ENCODE data around the gene ZNF821.
"Not testable (repeated sequence)": the region's sequence is repeated elsewhere in the genome, so short reads cannot be mapped to it uniquely, and the experiment has no call there.

Gene ZNF821, protein sequence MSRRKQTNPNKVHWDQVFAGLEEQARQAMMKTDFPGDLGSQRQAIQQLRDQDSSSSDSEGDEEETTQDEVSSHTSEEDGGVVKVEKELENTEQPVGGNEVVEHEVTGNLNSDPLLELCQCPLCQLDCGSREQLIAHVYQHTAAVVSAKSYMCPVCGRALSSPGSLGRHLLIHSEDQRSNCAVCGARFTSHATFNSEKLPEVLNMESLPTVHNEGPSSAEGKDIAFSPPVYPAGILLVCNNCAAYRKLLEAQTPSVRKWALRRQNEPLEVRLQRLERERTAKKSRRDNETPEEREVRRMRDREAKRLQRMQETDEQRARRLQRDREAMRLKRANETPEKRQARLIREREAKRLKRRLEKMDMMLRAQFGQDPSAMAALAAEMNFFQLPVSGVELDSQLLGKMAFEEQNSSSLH

DNA sequence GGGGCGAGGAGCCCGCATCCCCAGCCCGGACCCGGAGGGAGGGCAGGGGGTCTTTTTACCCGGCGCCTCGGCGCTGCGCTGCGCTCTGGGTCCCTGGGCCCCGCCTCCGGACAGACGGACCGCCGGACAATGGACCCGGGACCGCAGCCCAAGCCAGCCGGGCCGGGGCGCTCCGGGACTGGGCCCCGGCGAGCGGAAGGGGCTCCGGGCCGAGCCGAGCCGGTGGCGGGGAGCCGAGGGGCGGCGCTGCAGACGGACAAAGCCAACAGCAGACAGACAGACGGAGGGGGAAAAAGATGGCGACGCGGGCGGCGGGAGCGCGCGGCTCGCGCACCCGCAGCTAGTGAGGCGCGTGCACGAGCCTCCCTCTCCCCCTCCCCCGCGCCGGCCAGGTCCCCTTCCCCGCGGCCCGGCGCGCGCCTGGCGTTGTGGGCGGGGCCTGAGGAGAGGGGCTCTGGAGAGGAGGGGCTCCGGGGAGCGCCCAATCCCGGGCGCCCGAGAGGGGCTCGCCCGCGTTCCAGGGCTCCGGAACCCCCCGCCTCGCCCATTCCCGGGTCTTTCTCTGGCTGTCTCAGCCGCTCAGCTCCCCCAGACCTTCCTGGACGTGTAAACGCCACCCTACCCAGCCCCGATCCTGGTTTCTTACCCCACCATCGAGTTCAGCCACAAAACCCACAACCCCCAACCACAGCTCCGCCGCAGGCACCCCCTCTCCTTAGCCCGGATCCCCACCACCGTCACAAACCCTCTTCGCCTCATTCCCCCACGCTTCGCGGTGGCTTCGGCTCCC is at the start of gene ZNF821:
ZNF821 (minus strand) TSS at position 334 of the 790 bp plus-strand sequence. CDS start 4,236 bp downstream, outside the sequence.
- peak; percentile 47 to 54 for DNase-seq (ENCODE audit: extremely low read depth in 1 of 2, low read depth in 1 of 2)

DNA sequence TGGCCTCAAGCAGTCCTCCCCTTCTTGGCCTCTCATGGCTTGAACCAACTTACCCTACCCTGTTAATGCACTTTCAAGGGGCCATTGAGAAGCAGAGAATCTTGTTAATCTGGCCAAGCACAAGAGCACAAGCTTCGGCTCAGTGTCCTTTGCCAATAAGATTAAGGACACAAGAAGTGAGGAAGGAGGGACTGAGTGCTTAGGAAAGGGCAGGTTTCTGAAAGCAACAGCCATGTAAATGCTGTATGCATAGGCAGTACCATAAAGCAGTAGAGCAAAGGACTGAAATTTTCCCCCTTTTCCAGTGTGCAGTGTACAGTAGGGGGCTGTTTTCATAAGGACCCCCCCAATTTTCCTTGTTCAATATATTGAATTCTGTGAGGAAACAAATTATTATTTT is 49.0 kb upstream of the ZNF821 start:
- DNase-seq (ENCODE audit: extremely low read depth in 1 of 2, low read depth in 1 of 2): no peak

GRCh38 chr16:71931599-71931998 is 47.6 kb upstream of the ZNF821 start:
- DNase-seq (ENCODE audit: extremely low read depth in 1 of 2, low read depth in 1 of 2): no peak

- no peak for DNase-seq (ENCODE audit: extremely low read depth in 1 of 2, low read depth in 1 of 2)
Observed at GRCh38 chr16:71931001-71931400, 47.0 kb upstream of the ZNF821 start.

- DNase-seq (ENCODE audit: extremely low read depth in 1 of 2, low read depth in 1 of 2): no peak
Observed at GRCh38 chr16:71930013-71930563, 46.1 kb upstream of the ZNF821 start.

DNA sequence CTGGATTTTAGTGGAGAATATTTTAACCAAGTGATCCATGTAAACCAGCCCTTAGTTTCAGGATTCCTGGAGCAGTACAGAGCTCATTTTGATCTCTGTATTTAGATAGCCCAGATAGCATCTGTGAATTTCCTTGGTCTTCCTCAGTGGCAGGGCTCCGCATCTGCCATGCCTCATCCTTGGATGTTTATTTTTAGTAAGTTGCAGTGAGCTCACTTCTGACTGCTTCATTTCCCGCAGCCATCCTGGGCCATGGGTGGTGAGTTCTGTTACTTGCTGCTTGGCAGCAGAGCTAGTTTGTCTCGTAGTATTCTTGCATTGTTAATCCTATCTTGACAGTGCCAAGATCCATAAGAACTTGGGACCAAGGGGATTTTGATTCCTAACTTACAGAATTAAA is 45.1 kb upstream of the ZNF821 start:
- DNase-seq (ENCODE audit: extremely low read depth in 1 of 2, low read depth in 1 of 2): no peak

- no peak for DNase-seq (ENCODE audit: extremely low read depth in 1 of 2, low read depth in 1 of 2)
Observed at GRCh38 chr16:71927787-71928186, 43.8 kb upstream of the ZNF821 start.

DNA sequence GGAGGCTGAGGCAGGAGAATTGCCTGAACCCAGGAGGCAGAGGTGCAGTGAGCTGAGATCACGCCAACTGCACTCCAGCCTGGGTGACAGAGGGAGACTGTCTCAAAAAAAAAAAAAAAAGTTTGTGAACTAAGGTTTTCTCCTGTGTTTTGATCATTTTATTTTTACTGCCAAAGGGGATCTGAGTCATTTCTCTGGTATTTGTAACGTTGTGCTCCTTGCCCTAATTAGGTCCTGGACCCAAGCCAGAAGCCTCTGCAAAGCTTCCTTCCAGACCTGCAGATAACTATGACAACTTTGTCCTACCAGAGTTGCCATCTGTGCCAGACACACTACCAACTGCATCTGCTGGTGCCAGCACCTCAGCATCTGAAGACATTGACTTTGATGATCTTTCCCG is 43.4 kb upstream of the ZNF821 start:
- DNase-seq (ENCODE audit: extremely low read depth in 1 of 2, low read depth in 1 of 2): no peak

DNA sequence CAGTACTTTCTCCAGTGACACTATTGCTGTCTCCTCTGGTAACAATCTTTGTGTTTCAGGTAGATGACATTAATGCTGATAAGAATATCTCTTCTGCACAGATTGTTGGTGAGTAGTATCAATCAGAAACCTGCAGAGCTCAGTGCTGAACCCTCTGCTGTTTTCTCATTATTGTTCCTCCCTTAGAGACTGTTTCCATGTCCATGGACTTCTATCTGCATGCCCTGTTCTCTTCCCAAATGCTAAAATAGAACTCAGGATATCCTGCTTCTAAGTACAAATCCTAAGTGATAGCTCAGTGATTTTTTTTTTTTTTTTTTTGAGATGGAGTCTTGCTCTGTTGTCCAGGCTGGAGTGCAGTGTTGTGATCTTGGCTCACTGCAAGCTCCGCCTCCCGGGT is 40.7 kb upstream of the ZNF821 start:
- DNase-seq (ENCODE audit: extremely low read depth in 1 of 2, low read depth in 1 of 2): no peak

DNA sequence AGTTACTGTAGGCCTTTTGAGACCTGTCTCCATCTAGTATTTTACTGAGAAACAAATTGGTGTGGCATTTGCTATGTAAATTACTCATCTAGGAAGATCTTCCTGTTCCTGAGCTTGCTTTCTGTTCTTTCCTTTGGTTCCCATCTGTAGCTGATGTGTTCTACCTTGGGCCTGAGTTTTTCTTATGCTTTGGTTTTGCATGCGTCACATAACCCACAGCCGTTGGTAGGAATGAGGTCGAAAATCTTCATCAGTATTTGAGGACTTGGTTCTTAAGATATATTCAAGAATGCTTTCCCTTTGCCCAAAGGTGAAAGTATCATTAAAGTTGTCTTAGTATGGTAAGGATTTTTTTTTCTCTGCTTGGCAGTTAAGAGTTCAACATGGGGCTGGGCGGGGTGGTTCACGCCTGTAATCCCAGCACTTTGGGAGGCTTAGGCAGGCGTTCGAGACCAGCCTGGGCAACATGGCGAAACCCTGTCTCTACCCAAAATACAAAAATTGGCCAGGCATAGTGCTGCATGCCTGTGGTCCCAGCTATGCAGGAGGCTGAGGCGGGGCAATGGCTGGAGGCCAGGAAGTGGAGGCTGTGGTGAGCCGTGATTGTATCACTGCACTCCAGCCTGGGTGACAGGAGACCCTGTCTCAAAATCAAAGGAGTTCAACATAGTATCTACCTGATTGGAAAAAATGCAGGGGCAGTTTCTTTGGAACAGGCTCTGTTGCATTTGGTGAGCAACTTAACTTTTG is 40.1 kb upstream of the ZNF821 start:
- DNase-seq (ENCODE audit: extremely low read depth in 1 of 2, low read depth in 1 of 2): no peak

- no peak for DNase-seq (ENCODE audit: extremely low read depth in 1 of 2, low read depth in 1 of 2)
Observed at GRCh38 chr16:71920658-71921057, 36.7 kb upstream of the ZNF821 start.

DNA sequence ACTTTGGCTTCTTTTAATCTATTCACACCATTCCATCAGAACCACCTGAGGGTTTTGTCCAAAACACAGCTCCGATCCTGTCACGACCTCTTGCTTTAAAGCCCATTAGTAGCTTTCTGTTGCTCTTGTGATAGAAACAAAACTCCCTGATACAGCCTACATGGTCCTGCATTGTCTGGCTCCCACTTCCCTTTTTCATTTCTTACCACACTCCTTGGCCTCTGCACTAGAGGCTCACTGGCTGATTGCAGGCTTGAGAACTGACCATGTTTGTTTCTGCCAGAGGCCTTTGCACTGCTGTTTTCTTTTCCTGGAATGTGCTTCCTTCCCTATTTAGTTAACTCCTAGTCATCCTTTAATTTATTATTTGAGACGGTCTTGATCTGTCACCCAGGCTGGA is 35.1 kb upstream of the ZNF821 start:
- no peak for DNase-seq (ENCODE audit: extremely low read depth in 1 of 2, low read depth in 1 of 2)

DNA sequence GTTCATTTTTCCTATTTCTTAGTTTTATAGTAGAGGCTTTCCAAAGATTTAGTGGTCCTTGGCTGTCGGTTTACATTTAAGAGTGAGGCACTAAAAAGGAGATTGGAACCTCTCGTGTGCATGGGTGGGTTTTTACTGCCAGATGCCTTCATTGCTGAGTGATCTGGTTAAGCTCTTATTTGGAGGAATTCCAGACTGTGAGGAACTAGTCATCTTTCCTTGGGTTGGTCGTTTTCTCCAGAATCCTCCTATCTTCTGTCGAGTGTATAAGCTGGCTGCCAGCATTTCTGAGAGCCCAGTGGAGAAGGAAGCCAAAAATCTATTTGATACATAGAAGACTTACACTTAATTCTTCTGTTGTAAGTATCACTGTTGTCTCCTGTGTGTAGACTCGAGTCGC is 33.9 kb upstream of the ZNF821 start:
- DNase-seq (ENCODE audit: extremely low read depth in 1 of 2, low read depth in 1 of 2): no peak

GRCh38 chr16:71916397-71916920 is 32.5 kb upstream of the ZNF821 start:
- no peak for DNase-seq (ENCODE audit: extremely low read depth in 1 of 2, low read depth in 1 of 2)

- no peak for DNase-seq (ENCODE audit: extremely low read depth in 1 of 2, low read depth in 1 of 2)
Observed at GRCh38 chr16:71915350-71915749, 31.4 kb upstream of the ZNF821 start.

DNA sequence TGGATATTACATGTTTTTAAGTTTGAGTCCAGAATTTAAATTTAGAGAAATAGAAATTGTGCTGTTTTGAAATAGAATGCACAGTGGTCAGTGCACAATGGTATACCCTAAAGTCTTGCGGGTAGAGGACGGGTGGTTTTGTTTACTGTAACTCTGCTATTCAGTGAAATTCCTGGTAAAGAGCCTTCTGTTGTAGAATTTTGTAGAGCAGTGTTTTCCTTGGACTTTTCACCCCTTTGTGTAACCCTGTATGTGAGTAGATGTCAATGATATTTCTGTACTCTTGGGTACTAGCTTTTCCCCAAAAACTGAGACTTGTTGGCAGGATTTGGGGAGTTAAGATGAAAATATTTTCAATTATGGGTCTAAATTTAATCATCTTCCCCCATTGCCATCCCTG is 30.8 kb upstream of the ZNF821 start:
- no peak for DNase-seq (ENCODE audit: extremely low read depth in 1 of 2, low read depth in 1 of 2)

DNA sequence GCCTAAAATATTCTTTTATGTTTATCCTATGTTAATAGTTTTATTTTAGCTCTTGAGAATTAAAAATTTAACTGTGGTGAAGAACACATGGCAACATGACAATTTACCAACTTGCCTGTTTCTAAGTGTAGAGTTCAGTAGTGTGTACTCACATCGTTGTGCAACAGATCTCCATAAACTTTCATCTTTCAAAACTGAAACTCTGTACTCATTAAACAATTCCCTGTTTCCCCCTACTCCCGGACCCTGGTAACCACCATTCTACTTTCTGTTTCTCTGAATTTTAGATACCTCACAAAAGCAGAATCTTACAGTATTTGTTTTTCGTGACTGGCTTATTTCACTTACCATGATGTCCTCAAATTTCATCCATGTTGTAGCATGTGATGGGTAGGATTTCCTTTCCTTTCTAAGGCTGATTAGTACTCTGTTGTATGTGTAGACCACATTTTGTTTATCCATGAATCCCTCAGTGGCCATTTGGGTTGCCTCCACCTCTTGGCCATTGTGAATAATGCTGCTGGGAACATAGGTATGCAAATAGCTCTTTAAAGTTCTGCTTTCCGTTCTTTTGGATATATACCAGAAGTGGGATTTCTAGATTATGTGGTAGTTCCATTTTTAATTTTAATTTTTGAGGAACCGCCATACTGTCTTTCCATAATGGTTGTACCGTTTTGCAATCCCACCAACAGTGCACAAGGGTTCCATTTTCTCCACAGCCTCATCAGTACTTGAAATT is 28.7 kb upstream of the ZNF821 start:
- DNase-seq (ENCODE audit: extremely low read depth in 1 of 2, low read depth in 1 of 2): no peak

DNA sequence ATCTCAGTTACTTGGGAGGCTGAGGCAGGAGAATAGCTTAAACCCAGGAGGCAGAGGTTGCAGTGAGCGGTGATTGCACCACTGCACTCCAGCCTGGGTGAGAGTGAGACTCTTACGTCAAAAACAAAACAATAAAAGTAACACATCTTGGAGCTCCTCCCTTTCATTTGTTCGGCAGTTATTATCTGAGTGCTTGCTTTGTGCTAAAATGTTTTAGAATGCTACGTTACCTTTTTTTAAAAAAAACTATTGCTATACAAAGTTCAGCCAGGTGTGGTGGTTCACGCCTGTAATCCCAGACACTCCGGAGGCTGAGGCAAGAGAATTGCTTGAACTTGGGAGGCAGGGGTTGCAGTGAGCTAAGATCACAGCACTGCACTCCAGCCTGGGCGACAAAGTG is 27.1 kb upstream of the ZNF821 start:
- DNase-seq (ENCODE audit: extremely low read depth in 1 of 2, low read depth in 1 of 2): no peak

- not testable (repeated sequence) for DNase-seq (ENCODE audit: extremely low read depth in 1 of 2, low read depth in 1 of 2)
Observed at GRCh38 chr16:71905765-71906164, 21.8 kb upstream of the ZNF821 start.

DNA sequence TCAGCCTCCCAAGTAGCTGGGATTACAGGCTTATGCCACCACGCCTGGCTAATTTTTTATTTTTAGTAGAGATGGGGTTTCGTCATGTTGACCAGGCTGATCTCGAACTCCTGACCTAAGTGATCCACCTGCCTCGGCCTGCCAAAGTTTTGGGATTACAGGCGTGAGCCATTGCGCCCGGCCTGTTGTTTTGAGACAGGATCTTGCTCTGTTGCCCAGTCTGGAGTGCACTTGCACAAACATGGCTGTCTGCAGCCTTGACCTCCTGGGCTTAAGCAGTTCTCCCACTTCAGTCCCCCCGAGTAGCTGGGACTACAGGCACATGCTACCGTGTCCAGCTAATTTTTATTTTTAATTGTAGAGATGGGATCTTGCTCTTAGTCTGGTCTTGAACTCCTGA is 20.3 kb upstream of the ZNF821 start:
- DNase-seq (ENCODE audit: extremely low read depth in 1 of 2, low read depth in 1 of 2): no peak

Measured in stimulated activated CD8-positive, alpha-beta memory T cell treated with anti-CD3 and anti-CD28 coated beads, Interleukin-7, amount 100 ng/mL, for 48 hours (primary cell).